Fibroblast of peridontal ligament (primary cell): ENCODE results near the gene RNF167.

Experiments
- DNase-seq: peaks from one replicate; pipeline ENCODE4 v3.0.0-alpha.2; 2010; ENCODE audit errors: extremely low read depth

RNF167 gene

DNA sequence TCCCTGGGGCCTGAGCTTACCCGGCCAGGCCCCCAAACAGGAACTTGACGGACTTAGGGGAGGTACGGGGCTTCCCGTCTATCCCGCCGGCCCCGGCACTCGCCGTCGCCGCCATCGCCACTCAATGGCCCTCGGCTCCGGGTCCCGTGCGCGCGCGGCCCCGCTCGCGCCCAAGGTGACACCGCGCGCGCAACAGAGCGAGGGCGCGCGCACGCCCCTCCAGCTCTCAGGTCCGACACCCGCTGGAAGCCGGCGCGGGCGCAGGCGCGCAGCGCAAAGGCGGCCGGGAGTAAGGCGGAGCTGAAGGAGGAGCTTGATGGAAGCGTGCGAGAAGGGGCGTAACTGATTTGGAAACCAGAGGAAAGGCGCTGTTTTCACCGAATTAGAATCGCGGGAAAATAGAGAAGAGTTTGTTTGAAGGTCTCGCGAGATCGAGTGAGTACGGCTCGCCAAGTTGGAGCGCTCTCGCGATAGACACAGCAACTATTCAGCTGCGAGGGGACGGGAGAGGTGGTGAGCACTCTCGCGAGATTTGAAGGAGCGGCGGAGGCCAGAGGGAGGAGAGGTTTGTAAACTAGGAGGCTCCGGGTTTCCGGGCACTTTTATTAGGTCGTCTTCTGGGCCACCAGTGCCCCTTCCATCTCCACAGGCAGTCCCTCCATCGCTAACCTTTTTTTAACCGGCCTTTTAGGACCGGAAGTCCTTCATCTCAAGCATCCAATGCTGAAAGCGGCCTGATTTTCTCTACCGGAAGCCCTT, at the start of gene RNF167, which contains the start of gene SLC25A11:
Gene RNF167 (plus strand): TSS at position 473 of the 759 bp plus-strand sequence. CDS start 642 bp downstream, outside the sequence.
Gene SLC25A11 (minus strand): TSS at position 251 of the 759 bp plus-strand sequence. CDS start 136 bp downstream, at position 115.
- peak; percentile 100 for DNase-seq

DNA sequence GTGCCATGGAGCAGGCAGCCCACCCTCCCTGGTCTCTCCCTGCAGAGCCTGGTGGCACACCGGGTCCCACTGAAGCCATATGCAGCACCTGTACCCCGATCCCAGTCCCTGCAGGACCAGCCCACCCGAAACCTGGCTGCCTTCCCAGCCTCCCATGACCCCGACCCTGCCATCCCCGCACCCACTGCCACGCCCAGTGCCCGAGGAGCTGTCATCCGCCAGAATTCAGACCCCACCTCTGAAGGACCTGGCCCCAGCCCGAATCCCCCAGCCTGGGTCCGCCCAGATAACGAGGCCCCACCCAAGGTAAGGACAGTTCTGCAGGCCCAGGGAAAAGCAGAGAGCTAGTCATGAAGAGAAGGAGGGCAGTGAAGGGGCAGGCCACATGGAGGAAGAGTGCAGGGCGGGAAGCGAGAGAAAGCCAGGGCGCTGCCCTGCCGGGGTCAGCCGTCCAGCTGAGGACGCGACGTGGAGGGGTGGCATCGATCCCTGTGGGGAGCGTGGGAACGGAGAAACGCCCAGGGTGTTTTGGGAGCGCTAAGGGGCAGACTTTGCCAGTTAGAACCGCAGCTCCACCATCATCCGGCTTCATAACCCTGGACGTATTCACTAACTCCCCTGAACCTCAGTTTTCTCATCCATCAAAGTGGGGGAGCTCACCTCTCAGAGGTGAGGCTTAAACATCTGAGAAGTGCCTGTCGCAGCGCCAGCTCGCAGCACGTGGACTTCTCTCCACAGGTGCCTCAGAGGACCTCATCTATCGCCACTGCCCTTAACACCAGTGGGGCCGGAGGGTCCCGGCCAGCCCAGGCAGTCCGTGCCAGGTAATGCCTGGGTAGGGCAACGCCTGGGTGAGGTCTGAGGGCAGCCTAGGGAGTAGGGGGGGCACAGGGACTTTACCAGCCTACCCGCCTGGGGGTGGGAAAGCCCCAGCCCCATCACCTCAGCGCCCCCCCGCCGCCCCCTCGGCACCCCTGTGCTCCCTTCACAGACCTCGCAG, 48.4 kb upstream of the RNF167 start:
- DNase-seq = no peak

DNA sequence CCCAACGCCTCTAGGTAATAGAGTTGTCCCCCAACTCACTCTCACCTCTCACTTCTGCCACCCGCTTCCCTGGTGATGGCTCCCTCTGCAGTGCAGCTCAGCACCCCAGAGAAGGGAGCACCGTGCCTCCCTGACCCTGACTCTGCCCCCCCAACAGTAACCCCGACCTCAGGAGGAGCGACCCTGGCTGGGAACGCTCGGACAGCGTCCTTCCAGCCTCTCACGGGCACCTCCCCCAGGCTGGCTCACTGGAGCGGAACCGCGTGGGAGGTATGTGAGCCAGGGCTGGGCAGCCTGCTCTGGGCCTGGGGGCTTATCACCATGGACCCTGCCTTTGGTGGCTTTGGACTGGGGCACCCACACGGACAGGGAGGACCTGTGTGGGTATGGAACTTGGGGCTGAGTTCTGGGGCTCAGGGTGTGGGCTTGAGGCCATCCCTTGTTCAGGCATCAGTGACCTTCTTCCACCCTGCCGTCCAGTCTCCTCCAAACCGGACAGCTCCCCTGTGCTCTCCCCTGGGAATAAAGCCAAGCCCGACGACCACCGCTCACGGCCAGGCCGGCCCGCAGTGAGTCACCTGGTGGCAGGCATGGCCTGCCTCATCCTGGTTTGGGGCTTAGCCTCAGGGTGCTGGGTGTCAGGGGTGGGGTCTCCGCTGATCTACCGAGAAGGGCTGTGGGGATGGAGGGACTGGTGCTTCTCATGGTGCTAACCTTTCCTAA, 47.4 kb upstream of the RNF167 start:
- no peak for DNase-seq

DNA sequence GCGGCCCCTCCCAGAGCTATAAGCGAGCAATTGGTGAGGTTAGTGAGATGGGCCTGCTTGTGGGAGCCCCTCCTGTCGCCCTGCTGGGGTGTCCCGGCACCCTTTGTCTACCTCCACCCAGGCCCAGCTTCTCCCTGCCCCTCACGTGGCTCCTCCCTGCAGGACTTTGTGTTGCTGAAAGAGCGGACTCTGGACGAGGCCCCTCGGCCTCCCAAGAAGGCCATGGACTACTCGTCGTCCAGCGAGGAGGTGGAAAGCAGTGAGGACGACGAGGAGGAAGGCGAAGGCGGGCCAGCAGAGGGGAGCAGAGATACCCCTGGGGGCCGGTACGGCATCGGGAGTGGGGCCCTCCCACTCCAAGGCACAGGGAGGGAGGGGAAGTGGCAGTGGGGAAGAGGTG, 46.8 kb upstream of the RNF167 start:
- no peak for DNase-seq

DNA sequence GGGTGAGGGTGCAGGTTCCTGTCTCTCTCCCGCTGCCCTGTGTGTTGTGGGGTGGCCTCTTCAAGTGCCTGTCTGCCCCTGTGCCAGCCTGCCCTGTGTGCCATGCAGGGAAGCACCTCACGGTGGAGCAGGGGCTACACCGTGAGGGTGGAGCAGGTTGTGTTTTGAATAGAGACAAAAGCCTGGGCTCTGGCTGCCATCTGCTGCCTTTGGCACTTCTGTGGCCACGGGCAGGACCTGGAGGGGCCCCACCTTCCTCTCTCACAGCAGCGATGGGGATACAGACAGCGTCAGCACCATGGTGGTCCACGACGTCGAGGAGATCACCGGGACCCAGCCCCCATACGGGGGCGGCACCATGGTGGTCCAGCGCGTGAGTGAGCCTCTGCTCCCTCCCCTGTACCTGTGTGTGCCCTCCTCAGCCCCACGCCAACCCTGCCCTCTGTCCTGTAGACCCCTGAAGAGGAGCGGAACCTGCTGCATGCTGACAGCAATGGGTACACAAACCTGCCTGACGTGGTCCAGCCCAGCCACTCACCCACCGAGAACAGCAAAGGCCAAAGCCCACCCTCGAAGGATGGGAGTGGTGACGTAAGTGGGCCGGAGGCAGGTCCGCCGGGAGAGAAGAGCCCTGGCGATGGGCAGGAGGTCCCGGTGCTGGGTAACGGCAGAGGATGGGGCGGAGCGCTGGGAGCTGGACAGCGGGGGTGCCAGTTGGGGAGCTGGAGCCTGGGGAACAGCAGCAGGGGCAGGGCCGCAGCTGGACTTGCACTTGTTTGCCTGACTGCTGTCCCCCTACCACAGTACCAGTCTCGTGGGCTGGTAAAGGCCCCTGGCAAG, 46.1 kb upstream of the RNF167 start:
- no peak for DNase-seq

DNA sequence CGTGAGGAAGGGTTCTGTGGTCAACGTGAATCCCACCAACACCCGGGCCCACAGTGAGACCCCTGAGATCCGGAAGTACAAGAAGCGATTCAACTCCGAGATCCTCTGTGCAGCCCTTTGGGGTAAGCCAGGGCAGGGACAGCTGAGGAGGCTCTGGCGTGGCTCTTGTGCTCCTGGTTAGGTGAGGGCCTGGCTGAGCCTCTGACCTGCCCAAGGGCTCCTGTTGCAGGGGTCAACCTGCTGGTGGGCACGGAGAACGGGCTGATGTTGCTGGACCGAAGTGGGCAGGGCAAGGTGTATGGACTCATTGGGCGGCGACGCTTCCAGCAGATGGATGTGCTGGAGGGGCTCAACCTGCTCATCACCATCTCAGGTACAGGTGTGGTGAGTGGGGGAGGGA, 44.9 kb upstream of the RNF167 start:
- DNase-seq = no peak

DNA sequence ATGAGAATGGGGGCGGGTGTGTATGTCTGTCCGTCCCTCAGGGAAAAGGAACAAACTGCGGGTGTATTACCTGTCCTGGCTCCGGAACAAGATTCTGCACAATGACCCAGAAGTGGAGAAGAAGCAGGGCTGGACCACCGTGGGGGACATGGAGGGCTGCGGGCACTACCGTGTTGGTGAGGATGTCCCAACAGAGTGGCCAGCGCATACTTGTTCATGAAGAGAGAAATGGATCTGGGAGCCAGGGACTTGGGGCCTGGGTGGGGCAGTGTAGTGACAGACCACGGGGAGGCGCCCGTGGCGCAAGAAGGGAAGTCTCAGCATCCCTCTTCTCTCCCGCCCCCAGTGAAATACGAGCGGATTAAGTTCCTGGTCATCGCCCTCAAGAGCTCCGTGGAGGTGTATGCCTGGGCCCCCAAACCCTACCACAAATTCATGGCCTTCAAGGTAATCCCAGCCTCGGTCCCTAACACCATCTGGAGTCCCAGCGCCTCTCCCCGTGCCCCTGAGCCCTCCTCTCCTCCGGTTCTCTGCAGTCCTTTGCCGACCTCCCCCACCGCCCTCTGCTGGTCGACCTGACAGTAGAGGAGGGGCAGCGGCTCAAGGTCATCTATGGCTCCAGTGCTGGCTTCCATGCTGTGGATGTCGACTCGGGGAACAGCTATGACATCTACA, 44.3 kb upstream of the RNF167 start:
- DNase-seq = no peak

DNA sequence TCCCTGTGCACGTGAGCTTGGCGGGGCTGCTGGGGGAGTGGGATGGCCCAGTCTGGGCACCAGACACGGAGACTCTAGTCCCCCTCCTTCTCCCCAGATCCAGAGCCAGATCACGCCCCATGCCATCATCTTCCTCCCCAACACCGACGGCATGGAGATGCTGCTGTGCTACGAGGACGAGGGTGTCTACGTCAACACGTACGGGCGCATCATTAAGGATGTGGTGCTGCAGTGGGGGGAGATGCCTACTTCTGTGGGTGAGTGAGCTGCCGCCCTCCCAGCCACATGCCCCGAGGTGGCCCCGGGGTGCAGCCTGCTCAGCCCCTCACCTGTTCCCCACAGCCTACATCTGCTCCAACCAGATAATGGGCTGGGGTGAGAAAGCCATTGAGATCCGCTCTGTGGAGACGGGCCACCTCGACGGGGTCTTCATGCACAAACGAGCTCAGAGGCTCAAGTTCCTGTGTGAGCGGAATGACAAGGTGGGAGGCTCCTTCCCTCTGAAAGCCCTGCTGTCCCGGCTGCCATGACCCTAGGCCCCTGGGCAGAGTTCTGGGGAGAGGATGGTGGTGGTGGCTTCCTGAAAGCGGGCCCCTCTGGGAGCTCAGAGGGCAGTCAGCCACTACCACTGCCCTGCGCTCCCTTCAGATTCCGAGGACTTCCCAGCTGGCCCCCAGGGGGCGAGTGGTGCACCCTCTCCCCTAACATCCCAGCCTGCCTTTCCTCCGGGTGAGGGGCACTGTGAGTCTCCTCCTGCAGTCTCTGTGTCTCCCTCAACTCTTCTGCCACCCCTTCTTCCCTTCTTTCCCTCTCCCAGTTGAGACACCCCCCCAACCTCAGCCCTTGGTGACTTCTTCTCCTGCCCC, 43.5 kb upstream of the RNF167 start:
- no peak for DNase-seq

DNA sequence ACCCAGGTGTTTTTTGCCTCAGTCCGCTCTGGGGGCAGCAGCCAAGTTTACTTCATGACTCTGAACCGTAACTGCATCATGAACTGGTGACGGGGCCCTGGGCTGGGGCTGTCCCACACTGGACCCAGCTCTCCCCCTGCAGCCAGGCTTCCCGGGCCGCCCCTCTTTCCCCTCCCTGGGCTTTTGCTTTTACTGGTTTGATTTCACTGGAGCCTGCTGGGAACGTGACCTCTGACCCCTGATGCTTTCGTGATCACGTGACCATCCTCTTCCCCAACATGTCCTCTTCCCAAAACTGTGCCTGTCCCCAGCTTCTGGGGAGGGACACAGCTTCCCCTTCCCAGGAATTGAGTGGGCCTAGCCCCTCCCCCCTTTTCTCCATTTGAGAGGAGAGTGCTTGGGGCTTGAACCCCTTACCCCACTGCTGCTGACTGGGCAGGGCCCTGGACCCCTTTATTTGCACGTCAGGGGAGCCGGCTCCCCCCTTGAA, 42.8 kb upstream of the RNF167 start:
- no peak for DNase-seq

DNA sequence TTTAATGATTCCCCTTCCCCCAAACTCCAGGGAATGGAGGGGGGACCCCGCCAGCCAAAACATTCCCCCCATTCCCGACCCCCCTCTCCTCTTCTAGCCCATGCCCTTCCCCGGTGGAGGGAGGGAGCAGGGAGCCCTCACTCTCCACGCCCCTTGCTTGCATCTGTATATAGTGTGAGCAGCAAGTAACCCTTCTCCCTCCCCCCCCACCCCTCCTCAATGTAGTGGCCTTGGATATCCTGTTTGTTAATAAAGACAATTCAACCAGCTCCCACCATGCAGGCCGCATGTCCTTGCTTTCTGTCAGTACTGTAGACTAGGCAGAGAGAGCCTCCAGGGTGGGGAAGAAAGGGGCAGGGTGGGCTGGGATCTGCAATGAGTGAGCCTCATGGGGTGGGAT, 42.3 kb upstream of the RNF167 start:
- DNase-seq = no peak

DNA sequence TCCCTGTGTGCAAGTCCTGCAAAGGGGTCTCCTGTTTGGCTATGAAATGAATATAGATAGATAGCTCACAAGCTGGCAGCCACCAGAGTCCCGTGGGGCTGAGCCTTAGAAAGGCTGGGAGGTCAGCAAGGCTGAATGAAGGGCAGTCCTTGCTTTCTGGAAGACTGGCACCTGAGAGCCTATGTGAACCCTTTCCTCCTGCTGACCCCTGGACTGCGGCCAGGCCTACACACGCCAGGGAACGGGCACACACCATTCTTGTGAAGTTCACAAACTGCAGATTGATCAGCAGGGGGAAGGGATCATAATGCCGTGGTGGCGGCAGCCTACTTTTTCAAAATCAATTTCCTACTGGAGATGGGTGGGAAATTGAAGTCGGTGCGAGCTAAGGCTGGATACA, 41.7 kb upstream of the RNF167 start:
- no peak for DNase-seq

DNA sequence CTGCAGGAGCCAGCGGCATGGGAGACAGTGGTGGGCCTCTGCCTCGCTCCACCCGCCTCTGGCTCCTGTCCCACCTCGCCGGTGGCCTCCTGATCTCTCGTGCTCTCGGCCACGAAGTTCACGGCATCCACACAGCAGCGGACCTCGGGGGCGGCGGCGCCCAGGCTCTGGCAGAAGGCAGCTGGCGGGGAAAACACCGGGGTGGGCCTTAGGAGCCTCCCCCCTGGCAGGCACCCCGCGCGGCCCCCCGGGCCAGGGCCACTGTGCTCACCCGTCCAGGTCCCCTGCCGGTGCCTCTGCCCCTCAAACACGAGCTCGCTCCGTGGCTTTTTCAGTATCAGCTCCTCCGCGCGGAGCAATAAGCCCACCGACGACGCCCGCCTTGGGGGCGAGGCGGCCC, 41.1 kb upstream of the RNF167 start:
- no peak for DNase-seq

DNA sequence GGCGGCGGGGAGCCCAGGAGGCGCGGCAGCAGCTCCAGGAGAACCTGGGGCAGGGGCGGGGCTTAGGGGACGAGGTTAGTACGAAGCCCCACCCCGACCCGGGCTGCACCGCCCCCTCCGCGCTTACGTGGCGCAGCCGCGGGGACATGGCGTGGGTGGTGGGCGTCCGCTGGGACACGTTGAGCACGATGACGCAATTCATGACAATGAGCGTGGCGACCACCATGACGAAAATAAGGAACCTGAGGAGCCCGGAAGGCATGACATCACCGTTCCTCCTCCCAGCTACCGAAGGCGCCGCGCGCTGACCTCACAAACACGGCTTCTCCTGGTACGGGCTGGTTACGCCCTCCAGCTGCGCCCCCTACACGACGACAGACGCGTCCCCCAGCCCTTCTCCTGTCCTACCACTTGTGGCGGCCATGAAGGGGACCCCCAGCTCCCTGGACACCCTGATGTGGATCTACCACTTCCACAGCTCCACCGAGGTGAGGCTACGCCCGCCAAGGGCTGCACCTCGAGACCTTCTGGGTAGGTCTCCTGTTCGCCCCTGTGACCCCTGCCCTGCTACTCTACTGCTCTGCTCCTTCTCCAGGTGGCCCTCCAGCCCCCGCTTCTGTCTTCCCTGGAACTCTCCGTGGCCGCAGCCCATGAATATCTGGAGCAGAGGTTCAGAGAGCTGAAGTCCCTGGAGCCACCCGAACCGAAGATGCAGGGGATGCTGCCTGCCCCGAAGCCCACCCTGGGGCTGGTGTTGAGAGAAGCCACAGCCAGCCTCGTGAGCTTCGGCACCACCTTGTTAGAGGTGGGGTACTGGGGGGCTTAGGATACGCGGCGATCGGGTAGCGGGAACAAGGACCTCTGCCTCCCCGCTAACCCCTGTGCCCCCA, 40.5 kb upstream of the RNF167 start, which contains the start of gene C17orf107:
Gene C17orf107 (plus strand): TSS at position 196 of the 890 bp plus-strand sequence. CDS start 227 bp downstream, at position 423.
- peak; percentile 74 for DNase-seq

DNA sequence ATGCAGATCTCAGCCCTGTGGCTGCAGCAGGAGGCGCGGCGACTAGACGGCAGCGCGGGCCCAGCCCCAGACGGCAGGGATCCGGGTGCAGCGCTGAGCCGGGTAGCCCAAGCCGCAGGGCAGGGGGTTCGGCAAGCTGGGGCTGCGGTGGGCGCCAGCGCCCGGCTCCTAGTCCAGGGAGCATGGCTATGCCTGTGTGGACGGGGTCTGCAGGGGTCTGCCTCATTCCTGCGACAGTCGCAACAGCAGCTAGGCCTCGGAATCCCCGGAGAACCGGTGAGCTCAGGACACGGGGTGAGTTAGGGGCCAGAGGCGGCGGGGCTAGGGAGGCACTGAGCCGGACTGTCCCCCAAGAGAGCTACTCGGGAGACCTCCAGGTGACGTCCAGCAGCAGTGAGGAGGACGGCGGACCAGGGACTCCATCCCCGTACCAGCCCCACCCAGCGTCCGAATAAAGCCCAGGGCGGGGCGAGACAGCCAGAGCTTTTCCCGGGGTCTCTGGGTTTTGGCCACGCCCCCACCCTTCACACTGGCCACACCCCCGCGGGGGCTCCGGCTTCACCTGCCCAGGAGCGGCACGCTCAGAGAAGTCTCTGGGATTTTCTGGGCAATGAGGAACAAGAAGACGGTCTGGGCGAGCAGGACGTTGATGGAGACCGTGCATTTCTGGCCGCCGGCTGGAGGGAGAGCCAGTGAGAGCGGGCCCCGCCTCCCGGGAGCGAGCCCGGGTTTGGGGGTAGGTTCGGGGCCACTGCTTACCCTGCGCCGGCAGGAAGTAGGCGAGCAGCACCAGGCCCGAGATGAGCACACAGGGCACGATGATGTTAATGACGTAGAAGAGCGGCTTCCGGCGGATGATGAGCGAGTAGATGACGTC, 39.6 kb upstream of the RNF167 start:
- no peak for DNase-seq

DNA sequence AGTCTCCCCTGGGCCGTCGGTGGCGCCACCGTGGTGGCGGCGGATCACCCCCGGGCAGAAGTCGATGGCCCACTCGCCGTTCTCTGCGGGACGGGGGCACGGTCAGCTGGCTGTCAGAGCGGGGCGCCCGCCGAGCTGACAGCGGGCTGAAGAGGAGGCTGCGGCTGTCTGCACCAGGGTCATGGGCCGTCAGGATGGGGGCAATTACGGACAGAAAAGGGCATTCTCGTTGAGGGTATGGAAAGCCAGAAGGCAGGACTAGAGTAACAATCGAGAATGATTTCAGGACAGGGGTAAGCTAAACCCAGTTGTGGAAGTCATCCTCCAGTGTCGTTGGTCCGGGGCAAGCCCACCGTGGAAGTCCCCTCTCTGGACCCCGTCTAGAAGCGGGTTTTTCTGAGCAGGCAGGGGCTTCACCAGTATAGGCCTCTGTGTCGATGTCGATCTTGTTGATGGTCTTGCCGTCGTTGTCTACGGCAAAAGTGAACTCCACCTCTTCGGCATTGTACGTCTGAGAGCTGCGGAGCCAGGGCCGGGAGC, 38.9 kb upstream of the RNF167 start:
- DNase-seq = no peak

DNA sequence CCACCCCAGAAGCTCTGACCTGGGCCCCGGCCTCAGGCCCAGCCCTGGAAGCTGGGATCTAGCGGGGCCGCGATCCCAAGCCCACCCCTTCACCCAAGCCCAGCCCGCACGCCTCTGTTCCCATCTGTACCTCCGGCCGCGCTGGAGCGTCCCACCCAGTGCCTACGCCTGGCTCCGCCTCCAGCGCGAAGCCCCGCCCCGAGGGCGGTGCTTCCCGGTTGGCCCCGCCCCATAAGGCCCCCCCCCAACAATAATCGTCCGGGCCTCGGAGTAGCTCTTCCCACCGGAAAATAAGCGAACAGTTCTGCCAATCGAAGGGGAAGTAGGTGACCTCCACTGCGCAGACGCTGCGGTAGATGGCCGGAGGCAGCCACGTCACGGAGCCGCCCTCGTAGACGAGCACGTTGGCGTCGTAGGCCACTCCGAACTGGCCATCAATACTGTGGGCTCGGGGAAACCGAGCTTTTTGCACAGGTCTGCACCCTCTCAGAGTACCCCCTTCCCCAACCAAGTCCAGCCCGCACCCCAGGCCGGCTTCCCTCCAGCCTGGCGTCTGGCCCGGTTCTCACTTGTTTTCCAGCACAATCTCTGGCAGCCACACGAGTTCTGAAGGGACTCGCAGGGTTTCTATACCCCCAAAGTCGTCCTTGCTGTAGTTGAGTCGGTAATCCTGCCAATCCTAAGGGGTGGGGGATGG, 38.3 kb upstream of the RNF167 start:
- no peak for DNase-seq
